Activated CD8-positive, alpha-beta memory T cell treated with anti-CD3 and anti-CD28 coated beads for 1 hour (primary cell): ENCODE measurements around the gene TMEM222.
"Not testable (repeated sequence)": the region's sequence is repeated elsewhere in the genome, so short reads cannot be mapped to it uniquely, and the experiment has no call there.

ENCODE experiments used
- DNase-seq, 2 donors: peaks; one replicate each; pipeline ENCODE4 v3.0.0-alpha.2; 2020; ENCODE audit warnings: low read depth in 1 of 2; ENCODE audit errors: extremely low read depth in 1 of 2

TMEM222 gene

DNA sequence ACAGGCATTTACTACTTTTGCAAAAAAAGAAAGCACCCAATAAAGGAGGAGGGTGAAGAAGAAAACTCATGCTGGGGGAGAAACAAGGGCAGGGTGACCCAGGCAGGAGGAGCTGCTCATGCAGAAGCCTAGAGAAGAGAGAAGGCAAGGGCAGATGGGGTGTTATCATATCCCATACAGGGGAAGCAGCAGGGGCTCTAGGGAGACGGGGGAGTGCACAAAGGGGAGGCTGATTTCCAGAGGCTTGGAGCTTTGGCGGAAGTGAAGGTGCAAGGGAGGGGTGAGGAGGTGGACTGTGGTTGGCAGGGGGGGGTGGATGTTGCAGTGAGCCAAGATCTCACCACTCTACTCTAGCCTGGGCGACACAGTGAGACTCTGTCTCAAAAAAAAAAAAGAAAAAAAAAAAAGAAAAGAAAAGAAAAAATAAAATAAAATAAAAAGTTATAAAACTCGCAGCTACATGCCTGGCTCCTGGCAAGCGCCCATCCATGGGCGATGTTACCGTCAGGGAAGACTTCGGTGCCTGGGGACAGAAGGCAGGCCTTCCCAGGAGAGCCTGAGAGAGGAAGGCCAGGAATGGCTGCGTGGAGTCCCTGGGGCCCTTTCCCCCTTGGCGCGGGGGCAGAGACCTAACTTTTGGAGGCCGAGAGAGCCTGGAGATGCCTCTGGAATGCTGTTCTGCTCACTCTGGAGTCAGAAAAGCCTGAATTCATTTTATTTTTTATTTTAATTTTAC is 56.0 kb downstream of the TMEM222 start:
- no peak for DNase-seq

- DNase-seq = no peak
Measured at GRCh38 chr1:27379564-27380122, 57.7 kb downstream of the TMEM222 start.

- DNase-seq = no peak
Measured at GRCh38 chr1:27380224-27380623, 58.3 kb downstream of the TMEM222 start.

DNA sequence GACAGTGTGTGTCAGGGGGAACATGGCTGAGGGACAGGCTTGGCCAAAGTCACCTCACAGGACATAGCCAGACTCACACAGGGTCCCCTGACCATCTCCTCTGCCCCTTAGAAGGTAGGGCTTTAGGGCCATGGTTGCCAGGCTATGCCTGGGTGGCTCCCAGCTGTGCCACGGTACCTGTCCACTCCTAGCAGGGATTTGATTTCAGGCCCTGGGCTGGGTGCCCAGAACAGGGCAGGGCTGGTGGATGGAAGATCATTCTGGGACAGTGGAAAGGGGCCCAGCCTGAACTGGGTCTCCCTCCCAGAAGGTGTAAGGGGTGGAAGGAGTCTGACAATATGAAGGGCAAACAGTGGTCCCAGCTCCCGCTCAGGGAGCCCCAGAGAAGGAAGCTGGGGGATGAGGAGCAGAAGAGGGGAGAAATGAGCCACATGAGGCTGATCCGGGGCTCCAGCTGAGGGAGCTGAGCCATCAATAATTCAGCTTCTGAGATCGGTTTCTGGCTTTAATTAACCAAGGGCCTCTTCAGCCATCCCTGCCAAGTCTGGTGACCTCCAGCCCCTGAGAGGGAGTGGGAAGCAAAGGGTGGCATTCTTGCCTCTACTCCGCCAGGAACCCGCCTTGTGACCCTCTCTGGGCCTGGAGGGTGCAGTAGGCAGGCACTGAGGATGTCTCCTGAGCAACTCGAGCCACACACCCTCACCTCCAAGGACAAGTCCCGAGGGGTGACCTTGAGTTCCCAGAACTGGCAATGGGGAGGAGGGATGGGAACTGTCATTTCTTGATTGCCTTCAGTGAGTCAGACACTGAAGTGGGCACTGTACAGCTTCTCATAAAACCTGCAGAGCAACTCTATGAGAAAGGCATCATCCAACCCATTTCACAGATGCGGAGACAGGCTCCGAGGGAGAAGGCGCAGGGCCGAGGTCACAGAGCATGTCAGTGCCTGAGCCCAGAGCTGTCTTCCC is 59.1 kb downstream of the TMEM222 start:
- no peak for DNase-seq

DNA sequence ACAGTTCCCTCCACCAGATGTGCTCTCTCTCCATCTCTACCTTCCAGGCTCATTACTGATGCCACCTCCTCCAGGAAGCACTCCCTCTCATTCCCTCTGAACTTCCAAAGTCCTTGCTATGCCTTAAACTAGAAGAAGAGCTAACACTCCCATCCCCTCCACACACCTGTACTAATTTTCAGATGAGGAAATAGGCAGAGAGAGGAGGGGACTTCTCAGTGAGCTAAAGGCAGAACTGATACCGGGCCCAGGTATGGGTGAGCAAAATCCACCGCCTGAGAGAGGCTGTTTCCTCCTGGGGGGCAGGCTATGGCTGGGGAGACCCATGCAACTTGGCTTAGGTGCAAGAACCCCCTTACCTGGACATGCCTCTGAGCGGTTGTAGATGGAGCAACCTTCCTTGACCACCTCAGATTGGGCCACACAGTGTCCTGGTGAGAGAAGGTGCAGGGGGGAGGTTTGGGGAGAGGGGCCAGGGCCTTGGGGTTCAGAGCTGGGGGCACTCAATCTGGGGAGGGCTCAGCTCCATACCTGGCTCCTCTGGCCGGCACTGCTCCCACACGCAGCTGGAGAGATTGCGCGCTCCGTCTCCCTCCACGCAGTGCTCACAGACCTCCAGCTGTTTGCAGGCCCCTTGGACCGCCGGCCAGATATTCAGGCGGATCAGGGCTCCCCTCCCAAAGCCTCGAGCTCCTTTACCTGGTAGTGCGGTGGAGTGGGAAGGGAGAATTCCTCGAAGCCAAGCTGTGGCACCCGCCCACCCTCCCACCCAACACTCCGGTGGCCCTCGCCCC is 60.2 kb downstream of the TMEM222 start:
- no peak for DNase-seq

- DNase-seq = no peak
Measured at GRCh38 chr1:27383039-27383605, 61.2 kb downstream of the TMEM222 start, which contains the start of gene CD164L2. TSS of gene CD164L2 (minus strand) at chr1:27383333. CDS start at chr1:27383239, 94 bp downstream.

DNA sequence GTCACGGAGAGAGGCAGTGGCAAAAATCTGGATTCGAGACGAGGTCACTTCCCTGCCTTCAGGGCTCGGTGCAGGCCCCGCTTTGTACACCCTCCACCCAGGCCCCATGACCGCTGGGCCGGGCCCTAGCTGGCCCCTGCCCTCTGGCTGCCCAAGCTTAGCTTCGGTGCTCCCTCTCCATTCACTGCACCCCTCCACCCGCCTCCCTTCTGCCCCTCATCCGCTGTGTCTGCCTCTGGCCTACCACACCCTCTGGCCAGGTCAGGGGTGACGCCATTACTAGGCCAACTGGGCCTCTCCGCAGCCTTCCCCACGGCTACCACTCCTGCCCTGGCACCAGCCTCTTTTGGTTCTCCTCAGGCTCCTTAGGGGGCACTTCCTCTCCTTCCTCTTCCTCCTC is 61.7 kb downstream of the TMEM222 start:
- no peak for DNase-seq

GRCh38 chr1:27384797-27385196 is 62.8 kb downstream of the TMEM222 start:
- DNase-seq = not testable (repeated sequence)
